Measurements from ENCODE around the gene KIAA0825.

Gene KIAA0825

DNA sequence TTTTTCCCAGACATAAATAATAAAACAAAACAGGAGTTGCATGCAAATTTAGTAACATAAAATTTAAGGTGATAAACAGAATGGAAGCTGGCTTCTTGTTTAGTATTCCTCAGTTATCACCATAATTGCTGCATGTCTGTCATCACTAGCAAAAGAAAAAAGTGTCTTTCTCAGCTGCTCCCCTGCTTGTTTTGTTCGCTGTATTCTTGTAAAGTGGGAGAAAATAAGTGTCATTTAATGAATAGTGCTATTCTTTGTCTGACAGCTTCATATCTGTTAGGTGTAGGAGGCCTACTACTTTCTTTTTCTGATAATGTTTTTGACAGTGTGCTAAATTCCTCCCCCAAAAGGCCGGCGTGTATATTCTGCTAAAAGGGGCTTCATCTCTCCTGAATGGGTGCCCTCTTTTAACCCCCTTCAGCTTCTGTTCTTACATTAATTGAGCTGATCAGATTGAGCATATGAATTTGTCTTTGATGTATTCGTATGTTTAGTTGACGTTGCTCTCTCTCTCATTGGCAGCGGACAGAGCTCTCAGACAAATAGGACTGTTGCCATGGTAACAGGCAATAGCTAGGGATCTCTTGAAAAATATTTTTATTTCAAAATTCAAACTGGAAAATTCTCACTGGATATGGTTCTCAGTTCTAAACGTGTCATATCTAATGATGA, 303.8 kb downstream of the KIAA0825 start:
- Mint-ChIP-seq H3K27ac (no peak overlapping the region), H3K4me1 (ENCODE audit: low read depth) (no peaks in the 10 kb centered on the region), H3K36me3 (no peaks in the 10 kb centered on the region), H3K9me3 (ENCODE audit: low read depth) (no peaks in the 10 kb centered on the region), H3K4me3 (no peak overlapping the region), H3K27me3 (no peaks in the 10 kb centered on the region)

DNA sequence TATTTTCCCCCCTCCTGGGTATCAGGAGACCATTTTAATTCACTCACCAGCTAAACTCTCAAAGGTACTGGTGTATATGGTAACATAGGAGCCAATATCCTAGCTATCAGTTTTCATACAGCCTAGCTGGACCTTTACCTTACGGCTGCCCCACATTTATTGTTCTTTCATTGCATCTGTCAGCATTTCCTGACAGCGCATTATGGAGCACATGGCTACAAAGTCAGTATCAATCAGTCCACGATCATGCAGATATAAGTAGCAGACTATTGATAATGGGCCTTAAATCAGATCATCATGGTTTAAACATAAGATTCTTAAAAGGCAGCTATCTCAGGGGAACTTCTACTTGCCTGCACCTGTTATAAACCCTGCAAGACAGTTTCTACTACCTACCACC, 304.7 kb downstream of the KIAA0825 start:
- Mint-ChIP-seq H3K36me3 (no peaks in the 10 kb centered on the region), H3K27me3 (no peaks in the 10 kb centered on the region), H3K9me3 (ENCODE audit: low read depth) (no peaks in the 10 kb centered on the region), H3K27ac (no peak overlapping the region), H3K4me1 (ENCODE audit: low read depth) (no peaks in the 10 kb centered on the region), H3K4me3 (no peak overlapping the region)

DNA sequence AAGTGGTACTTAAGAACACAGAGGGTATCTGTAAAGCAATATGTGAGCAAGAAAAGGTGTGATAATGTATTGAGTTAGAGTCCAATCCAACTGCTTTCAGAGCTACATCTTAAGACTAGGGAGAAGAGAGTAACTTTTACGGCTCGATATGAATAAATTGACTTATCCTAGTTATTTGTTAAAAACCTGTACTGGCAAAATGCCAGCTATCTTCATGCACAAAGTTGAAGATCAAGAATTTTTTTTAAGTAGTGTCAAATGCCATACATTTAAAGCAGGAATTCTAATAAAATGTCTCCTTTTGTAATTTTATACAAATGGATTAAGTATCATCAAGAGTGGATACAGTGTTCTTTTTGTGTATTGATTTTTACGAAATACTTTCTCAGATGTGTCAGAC, 305.2 kb downstream of the KIAA0825 start:
- H3K4me3 Mint-ChIP-seq: no peak overlapping the region
- no peaks in the 10 kb centered on the region for H3K4me1 Mint-ChIP-seq (ENCODE audit: low read depth)

DNA sequence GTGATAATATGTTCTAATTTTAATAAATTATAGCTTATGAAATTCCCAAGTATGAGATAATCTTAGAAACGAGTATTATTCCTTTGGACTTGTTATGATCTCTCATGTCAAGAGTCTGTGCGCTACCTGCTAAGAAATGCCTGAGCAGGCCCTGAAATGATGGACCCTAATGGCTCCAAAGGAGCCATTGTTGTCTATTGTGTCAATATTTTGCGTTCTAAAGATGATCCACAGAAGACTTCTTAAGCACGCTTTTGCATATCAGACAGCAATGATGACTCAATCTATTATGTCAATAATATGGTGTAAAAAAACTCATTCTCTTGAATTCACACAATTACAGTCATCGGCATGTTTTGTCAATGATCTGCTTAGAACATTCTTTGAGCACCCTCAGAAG, 306.1 kb downstream of the KIAA0825 start:
- Mint-ChIP-seq H3K4me3 (no peak overlapping the region), H3K27me3 (no peaks in the 10 kb centered on the region), H3K4me1 (ENCODE audit: low read depth) (no peaks in the 10 kb centered on the region), H3K9me3 (ENCODE audit: low read depth) (no peaks in the 10 kb centered on the region), H3K27ac (no peak overlapping the region), H3K36me3 (no peaks in the 10 kb centered on the region)

More for the DNA sequence above, 305.2 kb downstream of the KIAA0825 start:
- Mint-ChIP-seq H3K27me3 (no peaks in the 10 kb centered on the region), H3K36me3 (no peaks in the 10 kb centered on the region), H3K27ac (no peak overlapping the region), H3K9me3 (ENCODE audit: low read depth) (no peaks in the 10 kb centered on the region)

DNA sequence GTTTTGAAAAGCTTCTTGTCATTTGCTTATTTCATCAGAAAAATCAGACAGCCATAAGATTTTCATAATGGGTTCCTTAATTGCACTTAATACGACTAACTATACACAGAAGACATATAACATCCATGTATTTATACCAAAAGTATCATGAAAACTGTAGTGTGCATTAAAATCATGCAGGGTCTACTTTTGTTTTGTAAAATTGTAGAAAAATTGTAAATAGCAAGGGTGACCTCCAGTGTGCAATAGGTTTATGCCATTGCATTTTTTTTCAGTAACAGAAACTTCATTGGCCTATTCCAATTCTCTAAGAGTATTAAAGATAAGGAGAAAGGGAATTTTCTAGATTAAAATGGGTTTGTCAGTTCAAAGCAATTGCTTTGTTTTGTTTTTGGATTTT, 307.6 kb downstream of the KIAA0825 start:
- no peak overlapping the region for H3K27ac Mint-ChIP-seq
- H3K9me3 Mint-ChIP-seq (ENCODE audit: low read depth): no peaks in the 10 kb centered on the region
- no peaks in the 10 kb centered on the region for H3K36me3 Mint-ChIP-seq
- no peaks in the 10 kb centered on the region for H3K4me1 Mint-ChIP-seq (ENCODE audit: low read depth)
- no peak overlapping the region for H3K4me3 Mint-ChIP-seq
- H3K27me3 Mint-ChIP-seq: no peaks in the 10 kb centered on the region

DNA sequence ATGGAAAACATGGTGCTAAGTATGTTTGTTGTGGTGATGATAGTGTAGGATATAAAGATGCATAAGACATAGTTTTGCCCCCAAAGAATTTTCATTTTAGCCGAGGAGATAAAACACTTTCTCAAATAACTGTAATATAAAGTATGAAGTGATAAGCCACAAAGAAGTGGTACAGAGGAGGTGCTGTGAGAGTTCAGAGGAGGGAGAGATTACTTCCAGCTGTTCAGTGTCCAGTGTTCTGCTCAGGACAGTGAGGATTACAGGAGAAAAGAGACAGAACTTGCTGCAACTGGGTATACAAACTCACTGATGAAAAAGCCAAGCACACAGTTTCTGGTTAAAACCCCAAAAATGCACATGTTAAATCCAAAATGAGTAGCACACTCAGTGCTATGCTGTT, 309.3 kb downstream of the KIAA0825 start:
- no peaks in the 10 kb centered on the region for H3K36me3 Mint-ChIP-seq
- H3K4me3 Mint-ChIP-seq: no peak overlapping the region
- H3K9me3 Mint-ChIP-seq (ENCODE audit: low read depth): no peaks in the 10 kb centered on the region
- no peaks in the 10 kb centered on the region for H3K27me3 Mint-ChIP-seq
- no peaks in the 10 kb centered on the region for H3K4me1 Mint-ChIP-seq (ENCODE audit: low read depth)
- no peak overlapping the region for H3K27ac Mint-ChIP-seq

DNA sequence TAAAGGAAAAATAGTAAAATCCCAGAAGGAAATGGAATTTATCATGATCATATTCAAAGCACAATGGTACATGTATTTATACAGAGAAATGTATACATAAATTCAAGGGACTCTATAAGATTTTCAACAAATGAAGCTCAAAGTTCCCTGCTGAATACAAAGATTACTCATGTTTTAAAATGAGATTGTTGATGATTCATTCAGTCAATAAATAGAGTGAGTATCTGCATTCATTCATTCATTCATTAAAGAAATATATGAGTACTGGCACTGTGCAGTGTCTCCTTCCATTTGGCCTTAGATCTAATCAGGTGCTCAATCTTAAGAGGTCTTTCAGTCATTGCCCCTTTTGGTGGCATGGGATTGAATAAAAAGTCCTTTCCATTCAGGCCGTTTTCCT, 310.0 kb downstream of the KIAA0825 start:
- H3K9me3 Mint-ChIP-seq (ENCODE audit: low read depth): no peaks in the 10 kb centered on the region
- no peak overlapping the region for H3K27ac Mint-ChIP-seq
- H3K4me1 Mint-ChIP-seq (ENCODE audit: low read depth): no peaks in the 10 kb centered on the region
- H3K4me3 Mint-ChIP-seq: no peak overlapping the region
- no peaks in the 10 kb centered on the region for H3K27me3 Mint-ChIP-seq
- H3K36me3 Mint-ChIP-seq: no peaks in the 10 kb centered on the region

DNA sequence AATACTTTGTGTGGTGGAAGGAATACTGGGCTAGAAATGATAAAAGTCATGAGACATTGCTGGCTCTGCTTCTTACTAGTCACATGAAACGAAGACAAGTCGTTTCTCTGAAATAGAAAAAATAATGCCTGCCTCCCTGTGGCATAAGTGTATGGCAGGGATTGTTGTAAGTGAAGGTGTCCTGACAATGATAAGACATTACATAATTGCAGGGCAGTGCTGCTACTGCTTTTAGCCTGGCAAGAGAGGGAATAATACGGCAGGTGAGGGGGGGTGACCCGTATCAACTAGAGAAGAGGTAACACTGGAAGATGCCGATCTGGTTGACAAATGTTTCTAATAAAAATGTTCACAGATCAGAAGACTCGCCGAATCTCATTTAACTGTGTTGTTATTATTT, 314.3 kb downstream of the KIAA0825 start:
- no peaks in the 10 kb centered on the region for H3K36me3 Mint-ChIP-seq
- peaks cover 1% of the 10 kb centered on the region for H3K27me3 Mint-ChIP-seq
- H3K4me1 Mint-ChIP-seq (ENCODE audit: low read depth): no peaks in the 10 kb centered on the region
- H3K9me3 Mint-ChIP-seq (ENCODE audit: low read depth): no peaks in the 10 kb centered on the region
- no peak overlapping the region for H3K27ac Mint-ChIP-seq
- no peak overlapping the region for H3K4me3 Mint-ChIP-seq

DNA sequence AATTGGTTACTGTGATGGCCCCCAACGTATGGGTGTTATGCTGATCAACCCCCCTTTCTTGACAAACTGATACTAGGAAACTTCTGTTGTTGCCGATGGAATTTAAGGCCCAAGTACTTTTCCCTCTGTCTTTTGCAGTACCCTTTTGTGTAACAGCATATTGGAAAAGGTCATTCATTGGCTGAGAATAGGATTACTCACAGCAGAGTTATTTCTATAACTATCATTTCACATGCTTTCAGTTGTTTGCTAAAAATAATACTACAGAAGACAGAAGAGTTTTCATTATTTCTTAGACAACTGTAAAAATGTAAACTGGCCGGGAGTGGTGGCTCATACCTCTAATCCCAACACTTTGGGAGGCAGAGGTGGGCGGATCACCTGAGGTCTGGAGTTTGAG, 329.5 kb downstream of the KIAA0825 start:
- H3K9me3 Mint-ChIP-seq (ENCODE audit: low read depth): peaks cover 14% of the 10 kb centered on the region
- H3K27ac Mint-ChIP-seq: no peak overlapping the region
- H3K36me3 Mint-ChIP-seq: no peaks in the 10 kb centered on the region
- no peaks in the 10 kb centered on the region for H3K4me1 Mint-ChIP-seq (ENCODE audit: low read depth)
- no peaks in the 10 kb centered on the region for H3K27me3 Mint-ChIP-seq
- H3K4me3 Mint-ChIP-seq: no peak overlapping the region

DNA sequence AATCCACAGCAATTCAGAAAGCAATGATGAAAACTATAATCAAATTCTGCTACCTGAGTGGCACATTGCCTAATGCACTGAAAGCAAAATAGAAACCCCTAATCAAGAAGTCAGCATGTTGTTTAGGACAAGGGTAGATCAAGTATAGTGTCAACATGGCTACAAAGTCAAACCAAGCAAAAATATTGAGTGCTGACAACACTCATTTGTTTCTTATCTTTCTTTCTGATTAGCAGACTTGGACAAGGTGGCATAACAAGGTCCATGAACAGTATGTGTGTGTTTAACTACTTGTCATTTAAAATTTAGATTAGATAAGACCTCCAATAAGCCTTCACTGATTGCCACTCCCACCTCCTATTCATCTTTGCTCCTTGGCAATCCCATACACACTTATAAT, 332.4 kb downstream of the KIAA0825 start:
- Mint-ChIP-seq H3K36me3 (no peaks in the 10 kb centered on the region), H3K4me1 (ENCODE audit: low read depth) (no peaks in the 10 kb centered on the region), H3K27ac (no peak overlapping the region), H3K27me3 (no peaks in the 10 kb centered on the region), H3K9me3 (ENCODE audit: low read depth) (no peaks in the 10 kb centered on the region), H3K4me3 (no peak overlapping the region)

DNA sequence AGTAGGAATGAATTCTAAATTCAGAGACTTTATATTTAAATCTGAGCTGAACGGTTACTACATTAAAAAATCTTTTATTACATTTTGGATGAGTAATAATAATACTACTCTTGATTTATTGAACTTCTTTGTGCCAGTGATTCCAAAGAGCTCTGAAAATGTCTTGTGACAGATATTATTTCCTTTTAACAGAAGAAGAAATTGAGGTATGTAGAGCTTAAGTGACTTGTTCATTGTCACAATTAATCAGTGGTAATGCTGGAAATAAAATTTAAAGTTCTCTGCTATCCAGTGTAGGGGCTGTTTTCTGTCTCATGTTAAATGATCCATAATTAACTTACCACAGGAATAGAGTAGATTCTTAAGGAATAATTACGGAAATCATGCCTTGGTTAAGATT, 335.3 kb downstream of the KIAA0825 start:
- H3K27me3 Mint-ChIP-seq: no peaks in the 10 kb centered on the region
- H3K4me3 Mint-ChIP-seq: no peak overlapping the region
- no peaks in the 10 kb centered on the region for H3K4me1 Mint-ChIP-seq (ENCODE audit: low read depth)
- no peaks in the 10 kb centered on the region for H3K36me3 Mint-ChIP-seq
- no peaks in the 10 kb centered on the region for H3K9me3 Mint-ChIP-seq (ENCODE audit: low read depth)
- no peak overlapping the region for H3K27ac Mint-ChIP-seq

DNA sequence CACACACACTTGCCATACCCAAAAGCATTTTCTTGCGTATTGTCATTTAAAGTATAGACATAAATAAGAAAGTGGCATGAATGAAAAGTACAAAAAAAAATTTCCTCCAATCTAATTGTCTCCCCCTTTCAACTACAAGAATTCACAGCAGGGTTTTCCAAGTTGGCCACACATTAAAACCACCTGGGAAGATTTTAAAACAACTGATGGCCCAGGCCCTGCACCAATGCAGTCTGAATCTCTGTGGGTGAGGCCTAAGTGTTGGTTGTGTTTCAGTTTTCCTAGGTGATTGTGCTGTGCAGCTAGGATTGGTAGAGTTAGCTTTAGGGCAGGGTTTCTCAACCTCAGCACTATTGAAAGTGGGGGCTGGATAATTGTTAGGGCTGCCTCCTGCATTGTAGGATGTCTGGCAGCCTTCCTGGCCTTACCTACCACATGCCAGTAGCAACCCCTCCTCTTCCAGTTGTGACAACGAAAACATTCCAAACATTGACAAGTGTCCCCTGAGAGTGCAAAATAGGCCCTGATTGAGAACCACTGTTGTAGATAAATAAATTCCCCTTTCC, 337.1 kb downstream of the KIAA0825 start:
- no peaks in the 10 kb centered on the region for H3K27me3 Mint-ChIP-seq
- H3K27ac Mint-ChIP-seq: no peak overlapping the region
- no peak overlapping the region for H3K4me3 Mint-ChIP-seq
- H3K36me3 Mint-ChIP-seq: no peaks in the 10 kb centered on the region
- H3K9me3 Mint-ChIP-seq (ENCODE audit: low read depth): no peaks in the 10 kb centered on the region
- H3K4me1 Mint-ChIP-seq (ENCODE audit: low read depth): no peaks in the 10 kb centered on the region

DNA sequence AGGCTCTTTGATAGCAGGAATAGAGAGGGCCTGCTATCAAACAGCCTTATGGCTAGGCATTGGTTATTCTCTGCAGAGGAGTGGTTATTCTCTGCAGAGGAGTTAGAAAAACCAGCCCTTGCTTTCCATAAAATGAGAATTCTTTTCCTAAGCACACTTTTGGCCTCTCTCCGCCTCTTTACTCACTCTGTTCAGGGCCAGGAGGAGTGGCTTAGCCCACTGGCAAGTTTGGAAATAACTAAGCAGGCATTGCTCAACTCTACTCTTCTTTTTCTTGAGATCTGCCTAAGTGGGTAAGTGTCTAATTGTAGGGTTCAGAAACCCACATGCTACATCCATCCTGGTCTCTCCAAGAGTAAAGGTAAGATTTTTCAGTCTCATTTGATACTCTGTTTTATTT, 341.7 kb downstream of the KIAA0825 start:
- Mint-ChIP-seq H3K9me3 (ENCODE audit: low read depth) (no peaks in the 10 kb centered on the region), H3K27me3 (no peaks in the 10 kb centered on the region), H3K27ac (no peak overlapping the region), H3K4me3 (no peak overlapping the region), H3K36me3 (peaks cover under 1% of the 10 kb centered on the region), H3K4me1 (ENCODE audit: low read depth) (no peaks in the 10 kb centered on the region)

DNA sequence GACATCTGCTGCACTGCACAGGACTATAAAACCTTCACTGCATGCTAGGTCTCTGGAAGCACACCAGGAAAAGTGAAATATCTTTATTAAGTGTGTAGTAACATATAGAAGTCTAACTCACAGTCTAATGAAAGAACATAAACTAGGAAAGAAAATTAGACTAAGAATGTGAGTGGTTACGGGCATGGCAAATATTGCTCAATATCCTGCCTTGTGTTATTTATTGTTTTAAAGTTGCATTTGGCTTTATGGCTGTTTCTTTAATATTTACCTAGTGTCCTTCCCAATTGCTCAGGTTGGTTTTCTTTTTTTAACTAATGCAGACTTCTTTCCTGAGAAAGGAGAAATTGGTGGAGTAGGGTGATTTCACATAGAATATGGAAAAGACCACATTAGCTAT, 342.4 kb downstream of the KIAA0825 start:
- no peak overlapping the region for H3K27ac Mint-ChIP-seq
- H3K4me3 Mint-ChIP-seq: no peak overlapping the region
- peaks cover 4% of the 10 kb centered on the region for H3K36me3 Mint-ChIP-seq
- H3K4me1 Mint-ChIP-seq (ENCODE audit: low read depth): no peaks in the 10 kb centered on the region
- H3K27me3 Mint-ChIP-seq: no peaks in the 10 kb centered on the region
- H3K9me3 Mint-ChIP-seq (ENCODE audit: low read depth): no peaks in the 10 kb centered on the region

DNA sequence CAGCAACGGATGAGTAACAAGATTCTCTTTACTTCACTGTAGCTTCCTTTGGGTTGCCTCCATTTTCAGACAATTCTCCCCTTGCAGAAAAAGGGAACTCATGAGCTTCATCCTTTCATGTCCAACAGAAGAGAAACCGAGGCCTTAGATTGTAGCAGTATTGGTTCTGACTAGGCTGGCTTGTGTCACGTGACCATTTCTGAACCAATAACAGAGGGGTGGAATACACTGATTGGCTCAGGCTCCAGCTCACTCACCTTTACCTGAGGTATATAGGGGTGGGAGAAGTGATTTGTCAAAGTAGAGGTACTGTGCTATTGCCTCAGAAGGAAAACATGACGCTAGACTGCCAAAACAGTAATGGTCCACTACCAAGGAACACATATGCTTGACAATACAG, 343.7 kb downstream of the KIAA0825 start:
- no peak overlapping the region for H3K27ac Mint-ChIP-seq
- peaks cover 7% of the 10 kb centered on the region for H3K36me3 Mint-ChIP-seq
- no peaks in the 10 kb centered on the region for H3K4me1 Mint-ChIP-seq (ENCODE audit: low read depth)
- peaks cover 6% of the 10 kb centered on the region for H3K9me3 Mint-ChIP-seq (ENCODE audit: low read depth)
- H3K4me3 Mint-ChIP-seq: no peak overlapping the region
- H3K27me3 Mint-ChIP-seq: no peaks in the 10 kb centered on the region

DNA sequence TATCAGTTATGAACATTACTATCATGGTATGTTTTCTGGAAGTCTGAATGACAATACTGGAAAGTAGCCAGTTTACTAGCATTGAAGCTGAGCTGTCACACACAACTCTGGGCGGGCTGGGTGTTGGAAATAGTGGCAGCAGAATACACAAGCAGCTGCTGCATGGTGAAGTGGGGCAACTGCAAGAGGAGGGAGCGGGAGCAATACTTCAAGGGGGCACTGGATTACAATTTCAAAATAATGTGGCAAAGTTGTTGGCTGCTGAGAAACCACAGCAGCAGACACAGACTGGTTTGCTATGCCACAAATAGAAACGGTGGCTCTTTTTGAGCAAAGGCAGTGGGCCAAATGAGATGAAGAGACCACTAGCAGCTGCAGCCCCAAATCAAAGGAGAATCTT, 350.2 kb downstream of the KIAA0825 start:
- peaks cover 10% of the 10 kb centered on the region for H3K9me3 Mint-ChIP-seq (ENCODE audit: low read depth)
- H3K36me3 Mint-ChIP-seq: peaks cover 15% of the 10 kb centered on the region
- H3K27me3 Mint-ChIP-seq: no peaks in the 10 kb centered on the region
- no peak overlapping the region for H3K4me3 Mint-ChIP-seq
- H3K27ac Mint-ChIP-seq: no peak overlapping the region
- no peaks in the 10 kb centered on the region for H3K4me1 Mint-ChIP-seq (ENCODE audit: low read depth)

Measured in activated naive CD8-positive, alpha-beta T cell (primary cell).